HepG2 (cell line): ENCODE results near the gene CLVS2. TPM values are rescaled to one million over a fixed set of nuclear protein-coding genes. Genes with fewer than 3 reads are reported as not detected.

ENCODE experiments used
- ATAC-seq: fragments of 200-7000 bp; cut with Tn5 transposase; 3 replicates; pipeline ENCODE4 v1.9.1; 2020; ENCODE audit warnings: mild to moderate bottlenecking, moderate library complexity
- BruUV-seq: library from RNA; stranded (reverse); fragments of 400-500 nt; replicated peaks from 2 replicates; lab custom pipeline; 2021; lab: Mats Ljungman, UMichigan
- CTCF ChIA-PET: fragments of 300-600 bp; formaldehyde crosslinking; extraction: SDS; loops from one replicate; lab custom pipeline; 2021; ENCODE audit warnings: low total read pairs, inconsistent platforms, low intra/inter-chr PET ratio; lab: Yijun Ruan, JAX
- POLR2A ChIA-PET: fragments of 350-600 bp; sonication (Branson Sonifier 250); formaldehyde crosslinking; loops from one replicate; lab custom pipeline; 2020; ENCODE audit warnings: antibody characterized with exemption, inconsistent platforms; lab: Yijun Ruan, JAX
- DNase-seq: peaks from one replicate; pipeline ENCODE4 v3.0.0-alpha.2; 2015; ENCODE audit warnings: low spot score
- FAIRE-seq: peaks from 3 replicates; lab custom pipeline; 2011; peaks lifted over from hg19 to GRCh38; lab: Jason Lieb, UNC
- H2AFZ ChIP-seq: one replicate; pipeline ENCODE4 v1.6.1; 2011; ENCODE audit warnings: low read length, inconsistent platforms
- H3K27ac ChIP-seq: fragments of 300-600 bp; 3 replicates; pipeline ENCODE4 v1.8.0; 2011; ENCODE audit warnings: mixed run types, mild to moderate bottlenecking, mixed read lengths, low read length, inconsistent platforms; ENCODE audit not compliant: insufficient read depth; ENCODE audit errors: extremely low read length
- H3K27me3 ChIP-seq, 2 experiments: fragments of 200-600 bp in 1 of 2; 2 replicates in 1 of 2; 3 replicates in 1 of 2; pipeline versions ENCODE4 v1.6.0 to v1.8.0; 2011; ENCODE audit warnings: low read length in 2 of 2, mild to moderate bottlenecking in 2 of 2, moderate library complexity in 2 of 2, inconsistent platforms in 1 of 2; ENCODE audit not compliant: insufficient read depth in 2 of 2, control insufficient read depth in 1 of 2
- H3K36me3 ChIP-seq, 2 experiments: fragments of 200-600 bp in 1 of 2; replicated peaks in 1 of 2; 2 replicates in 1 of 2; 3 replicates in 1 of 2; pipeline versions ENCODE4 v1.5.1 to v1.8.0; 2011; ENCODE audit warnings: low read length in 2 of 2, inconsistent platforms in 1 of 2; ENCODE audit not compliant: insufficient read depth in 2 of 2, control insufficient read depth in 1 of 2
- H3K4me1 ChIP-seq: 2 replicates; pipeline ENCODE4 v1.5.1; 2012; ENCODE audit warnings: low read length, inconsistent platforms; ENCODE audit not compliant: insufficient read depth
- H3K4me2 ChIP-seq: 2 replicates; pipeline ENCODE4 v1.6.0; 2011; ENCODE audit warnings: low read depth, low read length, inconsistent platforms
- H3K4me3 ChIP-seq, 3 experiments: fragments of 200-600 bp in 1 of 3; sonication (generic), shearing (Covaris generic) in 1 of 3; replicated peaks in 1 of 3; 2 replicates each; pipeline ENCODE4 v1.5.1; 2011 to 2016; ENCODE audit warnings: low read length in 3 of 3, inconsistent platforms in 2 of 3, low read depth in 2 of 3, mild to moderate bottlenecking in 2 of 3, control low read depth in 1 of 3, mixed read lengths in 1 of 3; ENCODE audit not compliant: insufficient read depth in 1 of 3
- H3K79me2 ChIP-seq: one replicate; pipeline ENCODE4 v1.6.1; 2011; ENCODE audit warnings: low read length, inconsistent platforms; ENCODE audit not compliant: insufficient read depth
- H3K9ac ChIP-seq: 2 replicates; pipeline ENCODE4 v1.6.0; 2011; ENCODE audit warnings: mild to moderate bottlenecking, low read depth, low read length, inconsistent platforms; ENCODE audit not compliant: insufficient read depth
- H3K9me3 ChIP-seq: 2 replicates; pipeline ENCODE4 v1.5.1; 2012; ENCODE audit warnings: mild to moderate bottlenecking, low read length
- H4K20me1 ChIP-seq: 2 replicates; pipeline ENCODE4 v1.6.0; 2011; ENCODE audit warnings: inconsistent platforms, mild to moderate bottlenecking, low read length, moderate library complexity; ENCODE audit not compliant: insufficient read depth
- CEBPZ ChIP-seq: IDR thresholded peaks from 2 replicates; pipeline ENCODE4 v1.6.1; 2012; ENCODE audit warnings: low read length, improper control_type of control experiment
- FOXC1 ChIP-seq: sonication (generic); formaldehyde crosslinking; IDR thresholded peaks from 2 replicates; pipeline ENCODE4 v1.8.0; 2022; ENCODE audit warnings: mild to moderate bottlenecking, missing genetic modification reagents, borderline replicate concordance
- PHF21A ChIP-seq: sonication (generic); formaldehyde crosslinking; IDR thresholded peaks from 2 replicates; pipeline ENCODE4 v1.5.0; 2020; ENCODE audit warnings: mild to moderate bottlenecking, missing genetic modification reagents
- TOPORS ChIP-seq: sonication (generic); formaldehyde crosslinking; IDR thresholded peaks from 2 replicates; pipeline ENCODE4 v1.8.0; 2023; ENCODE audit warnings: mild to moderate bottlenecking, missing genetic modification reagents
- TP53 ChIP-seq: sonication (generic); formaldehyde crosslinking; conservative IDR thresholded peaks from 2 replicates; pipeline ENCODE4 v1.4.0; 2020; ENCODE audit warnings: missing genetic modification reagents
- ZBTB20 ChIP-seq: sonication (generic); formaldehyde crosslinking; IDR thresholded peaks from 2 replicates; pipeline ENCODE4 v1.8.1; 2023; ENCODE audit warnings: missing genetic modification reagents, low read depth, mild to moderate bottlenecking, borderline replicate concordance
- ZFX ChIP-seq: sonication (generic); formaldehyde crosslinking; IDR thresholded peaks from 2 replicates; pipeline ENCODE4 v1.4.0; 2020; ENCODE audit warnings: mild to moderate bottlenecking, low read depth, missing genetic modification reagents, moderate library complexity
- WGBS: methylation state at CpG from one replicate; pipeline ENCODE4 v1.1.6; 2017; ENCODE audit warnings: low lambda C conversion rate; 5-methylcytosine and 5-hydroxymethylcytosine counted together
- in situ Hi-C: cut with HindIII; loops from 2 replicates; pipeline ENCODE4 v1.10.0; 2017; ENCODE audit warnings: low pct_unique_long_range_greater_than_20kb; ENCODE audit not compliant: extremely low pct_ligation_motif_present
- intact Hi-C: fragments of 100-400 bp; cut with micrococcal nuclease; formaldehyde crosslinking; loops from one replicate; pipeline ENCODE4 v1.10.0; 2022; ENCODE audit not compliant: unreplicated experiment
- polyA plus RNA-seq, 8 experiments: library from polyadenylated mRNA; depleted of rRNA in 3 of 8; stranded (reverse) in 7 of 8; unstranded in 1 of 8; fragments of >200 nt; fragmentation: Illumina TruSeq in 4 of 8; extraction: Trizol in 4 of 8; gene quantifications; 2 replicates each; pipeline versions ENCODE4 v1.2.1 to v1.2.3, GENCODE V29; 2011 to 2016; ENCODE audit warnings: low read depth in 4 of 8, missing spikeins in 1 of 8, mixed read lengths in 1 of 8; ENCODE audit not compliant: insufficient read depth in 1 of 8
- total RNA-seq, 5 experiments: library from RNA; depleted of rRNA; stranded (reverse); fragments of >200 nt; fragmentation: Illumina TruSeq; extraction: Trizol; gene quantifications; 2 replicates each; pipeline ENCODE4 v1.2.3, GENCODE V29; 2016; ENCODE audit warnings: low read depth in 1 of 5
- TF ChIP-seq, protein P1 (sequence below): sonication (generic); formaldehyde crosslinking; IDR thresholded peaks from 2 replicates; pipeline ENCODE4 v1.5.0; 2020; ENCODE audit warnings: mild to moderate bottlenecking, missing genetic modification reagents, borderline replicate concordance
- TF ChIP-seq, protein P2 (sequence below): sonication (generic); formaldehyde crosslinking; IDR thresholded peaks from 2 replicates; pipeline ENCODE4 v1.8.0; 2022; ENCODE audit warnings: mild to moderate bottlenecking, missing genetic modification reagents, borderline replicate concordance

Gene CLVS2
- total and polyA plus RNA-seq, 2 of the 13 experiments (the other 11 are each of a cell fraction or from before 2014, with no cell fraction given) = not detected

DNA sequence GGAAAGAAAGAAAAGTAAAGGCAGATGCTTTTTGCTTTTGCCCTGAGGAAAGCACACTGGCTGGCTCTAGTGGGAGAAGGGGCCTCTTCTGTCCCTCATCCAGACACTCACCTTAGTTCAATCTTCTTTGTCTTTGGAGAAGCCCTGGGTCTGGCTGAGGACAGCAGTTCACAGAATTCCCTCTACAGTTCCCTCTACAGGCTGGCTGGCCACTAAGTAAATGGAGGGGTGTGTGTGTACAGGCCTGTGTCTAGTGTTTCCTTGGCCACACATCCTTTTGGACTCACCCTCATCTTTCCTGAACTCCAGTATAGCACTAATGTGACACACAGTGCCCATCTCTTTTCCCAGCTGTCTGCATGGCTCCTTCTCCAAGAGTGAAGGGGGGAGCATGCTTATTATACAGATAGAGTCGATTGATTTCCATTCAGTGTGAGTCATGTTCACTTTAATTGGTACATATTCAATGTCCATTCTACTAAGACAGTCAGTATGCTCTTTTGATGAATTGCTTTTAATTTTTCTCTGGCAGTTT lies 26.0 kb upstream of the CLVS2 start:
- peaks cover 38% of the 10 kb centered on the region for H3K9me3 ChIP-seq
- 7% methylated on average over 1 of the region's 1 CpG for WGBS
- no peaks in the 10 kb centered on the region for H3K79me2 ChIP-seq
- H3K4me2 ChIP-seq = no peak overlapping the region
- H3K27ac ChIP-seq = no peak overlapping the region
- FAIRE-seq (no peak), ATAC-seq (peak; percentile 55), DNase-seq (no peak)
- no peaks in the 10 kb centered on the region for H4K20me1 ChIP-seq
- no peak overlapping the region for H2AFZ ChIP-seq
- no peaks in the 10 kb centered on the region for H3K36me3 ChIP-seq
- no peak overlapping the region for H3K4me3 ChIP-seq
- no TSS peak for BruUV-seq
- in situ Hi-C loops = no loop called here
- no peaks in the 10 kb centered on the region for H3K4me1 ChIP-seq
- intact Hi-C loops = no loop called here
- TF ChIP-seq TP53 = no peak
- no peak for TF ChIP-seq PHF21A (CRISPR knock-in tag)
- TF ChIP-seq ZFX (CRISPR knock-in tag) = no peak
- TF ChIP-seq, protein P1, sequence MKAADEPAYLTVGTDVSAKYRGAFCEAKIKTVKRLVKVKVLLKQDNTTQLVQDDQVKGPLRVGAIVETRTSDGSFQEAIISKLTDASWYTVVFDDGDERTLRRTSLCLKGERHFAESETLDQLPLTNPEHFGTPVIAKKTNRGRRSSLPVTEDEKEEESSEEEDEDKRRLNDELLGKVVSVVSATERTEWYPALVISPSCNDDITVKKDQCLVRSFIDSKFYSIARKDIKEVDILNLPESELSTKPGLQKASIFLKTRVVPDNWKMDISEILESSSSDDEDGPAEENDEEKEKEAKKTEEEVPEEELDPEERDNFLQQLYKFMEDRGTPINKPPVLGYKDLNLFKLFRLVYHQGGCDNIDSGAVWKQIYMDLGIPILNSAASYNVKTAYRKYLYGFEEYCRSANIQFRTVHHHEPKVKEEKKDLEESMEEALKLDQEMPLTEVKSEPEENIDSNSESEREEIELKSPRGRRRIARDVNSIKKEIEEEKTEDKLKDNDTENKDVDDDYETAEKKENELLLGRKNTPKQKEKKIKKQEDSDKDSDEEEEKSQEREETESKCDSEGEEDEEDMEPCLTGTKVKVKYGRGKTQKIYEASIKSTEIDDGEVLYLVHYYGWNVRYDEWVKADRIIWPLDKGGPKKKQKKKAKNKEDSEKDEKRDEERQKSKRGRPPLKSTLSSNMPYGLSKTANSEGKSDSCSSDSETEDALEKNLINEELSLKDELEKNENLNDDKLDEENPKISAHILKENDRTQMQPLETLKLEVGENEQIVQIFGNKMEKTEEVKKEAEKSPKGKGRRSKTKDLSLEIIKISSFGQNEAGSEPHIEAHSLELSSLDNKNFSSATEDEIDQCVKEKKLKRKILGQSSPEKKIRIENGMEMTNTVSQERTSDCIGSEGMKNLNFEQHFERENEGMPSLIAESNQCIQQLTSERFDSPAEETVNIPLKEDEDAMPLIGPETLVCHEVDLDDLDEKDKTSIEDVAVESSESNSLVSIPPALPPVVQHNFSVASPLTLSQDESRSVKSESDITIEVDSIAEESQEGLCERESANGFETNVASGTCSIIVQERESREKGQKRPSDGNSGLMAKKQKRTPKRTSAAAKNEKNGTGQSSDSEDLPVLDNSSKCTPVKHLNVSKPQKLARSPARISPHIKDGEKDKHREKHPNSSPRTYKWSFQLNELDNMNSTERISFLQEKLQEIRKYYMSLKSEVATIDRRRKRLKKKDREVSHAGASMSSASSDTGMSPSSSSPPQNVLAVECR = no peak
- TF ChIP-seq FOXC1 (CRISPR knock-in tag) = no peak
- TF ChIP-seq, protein P2, sequence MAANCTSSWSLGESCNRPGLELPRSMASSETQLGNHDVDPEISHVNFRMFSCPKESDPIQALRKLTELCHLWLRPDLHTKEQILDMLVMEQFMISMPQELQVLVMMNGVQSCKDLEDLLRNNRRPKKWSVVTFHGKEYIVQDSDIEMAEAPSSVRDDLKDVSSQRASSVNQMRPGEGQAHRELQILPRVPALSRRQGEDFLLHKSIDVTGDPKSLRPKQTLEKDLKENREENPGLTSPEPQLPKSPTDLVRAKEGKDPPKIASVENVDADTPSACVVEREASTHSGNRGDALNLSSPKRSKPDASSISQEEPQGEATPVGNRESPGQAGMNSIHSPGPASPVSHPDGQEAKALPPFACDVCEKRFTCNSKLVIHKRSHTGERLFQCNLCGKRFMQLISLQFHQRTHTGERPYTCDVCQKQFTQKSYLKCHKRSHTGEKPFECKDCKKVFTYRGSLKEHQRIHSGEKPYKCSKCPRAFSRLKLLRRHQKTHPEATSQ (CRISPR knock-in tag) = no peak
- TF ChIP-seq CEBPZ = no peak
- TF ChIP-seq TOPORS (CRISPR knock-in tag) = no peak
- no peak for TF ChIP-seq ZBTB20 (CRISPR knock-in tag)
- no peaks in the 10 kb centered on the region for H3K27me3 ChIP-seq
- no peak overlapping the region for H3K9ac ChIP-seq
- ChIA-PET CTCF (no interaction called here), POLR2A (no interaction called here)
